Dedifferentiated amniotic fluid mesenchymal stem cell (primary cell): ENCODE results near the gene FSCN2.
"Not testable (repeated sequence)": the region's sequence is repeated elsewhere in the genome, so short reads cannot be mapped to it uniquely, and the experiment has no call there.

Experiments used
- DNase-seq: peaks from one replicate; pipeline ENCODE4 v3.0.0-alpha.2; 2016; ENCODE audit errors: extremely low spot score

Gene FSCN2

GRCh38 chr17:81528384-81528650 lies 140 bp downstream of the FSCN2 start:
- DNase-seq = no peak

GRCh38 chr17:81528651-81529436 lies 667 bp downstream of the FSCN2 start:
- DNase-seq = no peak

- DNase-seq = no peak
Observed at GRCh38 chr17:81529437-81529803, 1.2 kb downstream of the FSCN2 start.

- DNase-seq = not testable (repeated sequence)
Observed at GRCh38 chr17:81531013-81531412, 2.8 kb downstream of the FSCN2 start.

- not testable (repeated sequence) for DNase-seq
Observed at GRCh38 chr17:81531998-81532404, 3.8 kb downstream of the FSCN2 start.

GRCh38 chr17:81532490-81533287 lies 4.5 kb downstream of the FSCN2 start:
- no peak for DNase-seq

- no peak for DNase-seq
Observed at GRCh38 chr17:81533339-81534141, 5.4 kb downstream of the FSCN2 start.

- DNase-seq = no peak
Observed at GRCh38 chr17:81534157-81535006, 6.2 kb downstream of the FSCN2 start.

GRCh38 chr17:81535007-81535328 lies 6.8 kb downstream of the FSCN2 start:
- DNase-seq = no peak

GRCh38 chr17:81535480-81536298 lies 7.5 kb downstream of the FSCN2 start:
- DNase-seq = no peak

- no peak for DNase-seq
Observed at GRCh38 chr17:81536299-81537290, 8.4 kb downstream of the FSCN2 start.

GRCh38 chr17:81537343-81537855 lies 9.2 kb downstream of the FSCN2 start:
- no peak for DNase-seq

- DNase-seq = no peak
Observed at GRCh38 chr17:81537856-81538555, 9.8 kb downstream of the FSCN2 start.

- DNase-seq = no peak
Observed at GRCh38 chr17:81538651-81539570, 10.7 kb downstream of the FSCN2 start.

- no peak for DNase-seq
Observed at GRCh38 chr17:81539571-81539900, 11.4 kb downstream of the FSCN2 start.

GRCh38 chr17:81539961-81540675 lies 11.9 kb downstream of the FSCN2 start:
- no peak for DNase-seq

- no peak for DNase-seq
Observed at GRCh38 chr17:81540676-81541027, 12.5 kb downstream of the FSCN2 start.
